ES-I3 (cell line): Measurements from ENCODE around the gene MGAT5B.

ENCODE experiments used
- H3K36me3 ChIP-seq: 2 replicates; pipeline ENCODE4 v1.6.1; 2013; ENCODE audit warnings: mild to moderate bottlenecking, low read length, control low read depth, moderate library complexity; ENCODE audit not compliant: insufficient read depth
- H3K4me1 ChIP-seq: 2 replicates; pipeline ENCODE4 v1.6.1; 2013; ENCODE audit warnings: mild to moderate bottlenecking, control low read depth, low read length; ENCODE audit not compliant: insufficient read depth
- H3K9ac ChIP-seq: 2 replicates; pipeline ENCODE4 v1.6.1; 2013; ENCODE audit warnings: low read depth, mild to moderate bottlenecking, low read length, moderate library complexity
- H3K9me3 ChIP-seq: 2 replicates; pipeline ENCODE4 v1.6.1; 2013; ENCODE audit warnings: mild to moderate bottlenecking, low read length, moderate library complexity; ENCODE audit not compliant: control insufficient read depth, insufficient read depth

MGAT5B gene, protein sequence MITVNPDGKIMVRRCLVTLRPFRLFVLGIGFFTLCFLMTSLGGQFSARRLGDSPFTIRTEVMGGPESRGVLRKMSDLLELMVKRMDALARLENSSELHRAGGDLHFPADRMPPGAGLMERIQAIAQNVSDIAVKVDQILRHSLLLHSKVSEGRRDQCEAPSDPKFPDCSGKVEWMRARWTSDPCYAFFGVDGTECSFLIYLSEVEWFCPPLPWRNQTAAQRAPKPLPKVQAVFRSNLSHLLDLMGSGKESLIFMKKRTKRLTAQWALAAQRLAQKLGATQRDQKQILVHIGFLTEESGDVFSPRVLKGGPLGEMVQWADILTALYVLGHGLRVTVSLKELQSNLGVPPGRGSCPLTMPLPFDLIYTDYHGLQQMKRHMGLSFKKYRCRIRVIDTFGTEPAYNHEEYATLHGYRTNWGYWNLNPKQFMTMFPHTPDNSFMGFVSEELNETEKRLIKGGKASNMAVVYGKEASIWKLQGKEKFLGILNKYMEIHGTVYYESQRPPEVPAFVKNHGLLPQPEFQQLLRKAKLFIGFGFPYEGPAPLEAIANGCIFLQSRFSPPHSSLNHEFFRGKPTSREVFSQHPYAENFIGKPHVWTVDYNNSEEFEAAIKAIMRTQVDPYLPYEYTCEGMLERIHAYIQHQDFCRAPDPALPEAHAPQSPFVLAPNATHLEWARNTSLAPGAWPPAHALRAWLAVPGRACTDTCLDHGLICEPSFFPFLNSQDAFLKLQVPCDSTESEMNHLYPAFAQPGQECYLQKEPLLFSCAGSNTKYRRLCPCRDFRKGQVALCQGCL

DNA sequence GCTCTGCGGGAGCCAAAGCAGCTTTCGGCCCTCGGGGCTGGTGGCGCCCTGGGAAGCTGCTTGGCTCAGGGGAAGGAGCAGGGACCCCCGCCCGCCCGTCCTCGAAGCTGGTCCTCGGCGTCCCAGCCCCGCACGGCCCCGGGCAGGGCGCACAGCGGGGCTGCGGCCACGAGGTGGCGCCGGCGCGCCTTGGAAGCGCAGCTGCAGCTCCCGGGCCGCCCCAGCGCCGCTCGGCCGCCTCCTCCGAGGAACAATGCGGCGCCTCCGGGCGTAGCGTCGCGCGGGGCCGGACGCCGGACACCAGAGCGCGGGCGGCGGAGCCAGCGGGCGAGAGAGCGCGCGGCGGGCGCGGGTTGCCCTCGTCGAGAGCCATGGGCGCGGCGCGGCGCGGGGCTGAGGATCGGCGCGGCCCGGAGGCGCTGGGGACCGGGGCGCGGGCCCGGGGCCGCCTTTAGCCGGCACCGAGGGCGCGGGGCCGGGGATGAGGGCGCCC, at the start of gene MGAT5B:
MGAT5B (plus strand) TSS at position 229 of the 493 bp plus-strand sequence. CDS start 626 bp downstream, outside the sequence.
- peak within 1 kb of the TSS; percentile 55 for H3K9ac ChIP-seq
- peaks cover 13% of the 10 kb centered on the region for H3K4me1 ChIP-seq
- H3K36me3 ChIP-seq: no peaks in the 10 kb centered on the region
- no peaks in the 10 kb centered on the region for H3K9me3 ChIP-seq

DNA sequence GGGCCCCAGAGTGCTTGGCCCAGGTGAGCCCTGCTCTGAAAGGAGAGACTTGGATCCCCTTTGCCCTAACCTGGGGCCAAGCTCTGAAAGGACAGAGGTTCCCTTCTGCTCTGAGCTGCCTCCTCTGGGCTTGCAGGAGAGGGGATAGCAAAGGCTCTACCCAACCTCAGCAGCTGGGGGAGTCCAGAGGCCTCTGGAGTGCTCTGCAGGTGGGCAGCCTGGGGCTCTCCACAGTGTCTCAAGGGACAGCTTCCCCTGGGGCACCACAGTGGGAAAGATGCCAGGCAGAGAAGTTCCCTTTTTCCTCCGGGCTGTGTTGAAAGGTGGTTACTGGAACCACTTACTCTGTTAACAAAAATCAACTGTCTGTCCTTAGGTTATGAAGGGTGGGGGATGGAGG, 48.2 kb upstream of the MGAT5B start:
- H3K4me1 ChIP-seq: peaks cover 2% of the 10 kb centered on the region; the same call in 1 of the 2 replicates
- no peaks in the 10 kb centered on the region for H3K36me3 ChIP-seq
- no peaks in the 10 kb centered on the region for H3K9me3 ChIP-seq
- H3K9ac ChIP-seq: no peak overlapping the region

DNA sequence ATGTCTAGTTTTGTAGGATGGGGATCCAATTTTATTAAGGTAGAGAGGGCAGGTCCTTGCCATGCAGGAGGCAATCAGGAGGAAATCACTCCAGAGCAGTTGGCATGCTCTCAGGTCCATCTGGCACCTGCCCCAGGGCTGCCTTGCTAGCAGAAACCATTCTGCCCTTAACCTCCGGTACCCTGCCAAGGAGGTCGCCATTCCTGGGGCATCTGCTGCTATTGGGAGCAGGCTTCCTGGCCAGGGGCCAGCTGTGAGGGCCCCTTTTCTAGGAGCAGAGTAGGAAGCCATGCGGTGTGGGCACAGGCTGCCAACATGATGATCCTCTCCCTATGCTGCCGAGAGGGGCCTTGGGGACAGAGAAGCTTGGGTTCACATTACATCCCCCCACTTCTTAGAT, 47.6 kb upstream of the MGAT5B start:
- H3K9ac ChIP-seq: no peak overlapping the region
- H3K9me3 ChIP-seq: no peaks in the 10 kb centered on the region
- H3K36me3 ChIP-seq: no peaks in the 10 kb centered on the region
- peaks cover 2% of the 10 kb centered on the region; the same call in 1 of the 2 replicates for H3K4me1 ChIP-seq

DNA sequence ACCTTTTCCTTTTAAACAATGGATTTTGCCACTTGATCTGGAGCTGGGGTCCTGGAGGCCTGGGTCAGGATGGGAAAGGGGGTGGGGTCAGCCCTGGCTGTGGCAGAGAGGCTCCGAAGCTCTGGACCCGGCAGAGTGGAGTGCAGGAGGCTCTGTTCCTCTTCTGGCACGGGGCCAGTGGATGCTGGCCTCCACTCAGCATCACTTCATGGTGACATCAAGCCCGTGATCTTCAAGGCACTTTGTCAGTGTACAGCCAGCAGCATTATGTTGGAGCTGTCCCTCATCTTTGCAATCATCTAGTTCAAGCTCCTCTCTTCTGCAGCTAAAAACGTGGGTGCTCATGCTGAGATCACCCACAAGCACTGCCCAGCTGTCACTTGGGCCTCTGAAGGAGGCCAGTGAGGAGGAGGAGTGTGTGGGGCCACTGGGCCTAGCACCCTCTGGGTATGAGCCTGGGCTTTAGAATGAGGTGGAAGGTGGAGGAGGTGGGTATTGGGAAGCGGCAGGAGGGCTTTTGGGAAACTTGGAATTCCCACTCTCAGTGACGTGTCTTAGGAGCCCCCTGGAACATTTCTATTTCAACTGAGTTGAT, 45.9 kb upstream of the MGAT5B start:
- Histone ChIP-seq H3K36me3 (no peaks in the 10 kb centered on the region), H3K9ac (no peak overlapping the region), H3K4me1 (no peaks in the 10 kb centered on the region), H3K9me3 (no peaks in the 10 kb centered on the region)

DNA sequence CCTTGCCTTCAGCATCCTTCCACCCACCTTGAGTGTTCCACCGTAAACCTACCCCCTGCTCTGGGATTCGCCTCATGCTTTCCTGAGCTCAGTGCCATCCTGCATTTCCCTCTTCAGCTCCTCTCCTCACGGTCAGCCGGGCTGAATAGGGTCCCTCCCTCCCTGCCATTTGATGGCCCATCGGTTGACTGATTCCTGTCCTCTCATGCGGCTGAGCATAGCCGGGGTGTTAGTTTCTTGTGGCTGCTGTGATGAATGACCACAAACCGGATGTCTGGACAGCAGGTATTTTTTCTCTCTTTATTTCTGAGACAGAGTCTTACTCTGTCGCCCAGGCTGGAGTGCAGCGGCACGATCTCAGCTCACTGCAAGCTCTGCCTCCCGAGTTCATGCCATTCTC, 44.1 kb upstream of the MGAT5B start:
- no peaks in the 10 kb centered on the region for H3K9me3 ChIP-seq
- no peaks in the 10 kb centered on the region for H3K4me1 ChIP-seq
- no peaks in the 10 kb centered on the region for H3K36me3 ChIP-seq
- no peak overlapping the region for H3K9ac ChIP-seq

DNA sequence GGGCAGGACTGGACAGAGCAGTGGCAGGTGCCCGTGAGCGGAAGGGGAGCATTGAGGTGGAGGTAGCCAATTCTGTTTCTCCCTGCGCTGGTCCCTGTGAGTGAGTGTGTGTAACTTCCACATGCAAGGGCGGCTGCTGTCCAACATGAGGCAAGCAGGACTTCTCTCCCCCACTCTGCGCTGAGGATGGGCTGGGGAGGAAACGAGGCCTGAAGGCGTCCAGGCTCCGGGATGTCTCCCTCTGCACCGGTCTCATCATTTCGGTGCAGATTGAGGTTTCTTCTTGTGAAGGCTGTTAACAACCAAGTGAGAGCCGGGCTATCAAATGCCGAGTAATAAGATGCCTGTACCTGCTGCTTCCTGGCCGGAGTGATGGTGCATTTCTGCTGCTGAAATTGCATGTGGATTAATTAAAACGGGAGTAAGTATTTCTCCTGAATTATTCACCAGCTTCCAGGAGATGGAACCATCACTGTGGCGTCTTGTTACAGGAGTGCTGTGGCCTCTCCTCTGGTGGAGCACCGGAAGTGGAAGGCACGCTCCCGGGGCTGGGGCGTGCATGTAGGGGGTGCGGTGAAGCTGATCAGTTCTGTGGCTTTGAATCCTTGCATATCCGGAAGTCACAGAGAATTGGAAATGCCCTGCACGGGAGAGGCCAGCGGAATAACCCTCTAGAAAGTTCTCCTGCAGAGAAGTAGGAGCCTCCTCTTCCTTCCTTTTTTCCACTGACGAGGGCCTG, 41.7 kb upstream of the MGAT5B start:
- Histone ChIP-seq H3K9me3 (no peaks in the 10 kb centered on the region), H3K36me3 (no peaks in the 10 kb centered on the region), H3K4me1 (no peaks in the 10 kb centered on the region), H3K9ac (no peak overlapping the region)

DNA sequence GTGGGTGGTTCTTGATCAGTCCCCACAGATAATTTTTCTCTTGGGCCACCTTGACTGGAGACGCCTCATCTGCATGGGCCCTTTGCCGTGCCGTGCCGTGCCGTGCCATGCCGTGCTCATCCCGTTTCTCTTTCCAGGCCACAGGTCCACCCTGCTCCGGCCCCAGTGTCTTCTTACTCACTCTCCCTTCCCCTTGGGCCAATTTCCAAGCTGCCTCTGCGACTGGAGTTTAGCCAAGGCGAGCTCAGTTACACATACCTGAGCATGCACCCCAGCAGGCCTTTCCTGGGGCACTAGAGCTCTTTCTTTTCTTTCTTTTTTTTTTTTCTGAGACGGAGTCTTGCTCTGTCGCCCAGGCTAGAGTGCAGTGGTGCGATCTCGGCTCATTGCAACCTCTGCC, 40.5 kb upstream of the MGAT5B start:
- no peaks in the 10 kb centered on the region for H3K36me3 ChIP-seq
- no peak overlapping the region for H3K9ac ChIP-seq
- H3K4me1 ChIP-seq: no peaks in the 10 kb centered on the region
- no peaks in the 10 kb centered on the region for H3K9me3 ChIP-seq

DNA sequence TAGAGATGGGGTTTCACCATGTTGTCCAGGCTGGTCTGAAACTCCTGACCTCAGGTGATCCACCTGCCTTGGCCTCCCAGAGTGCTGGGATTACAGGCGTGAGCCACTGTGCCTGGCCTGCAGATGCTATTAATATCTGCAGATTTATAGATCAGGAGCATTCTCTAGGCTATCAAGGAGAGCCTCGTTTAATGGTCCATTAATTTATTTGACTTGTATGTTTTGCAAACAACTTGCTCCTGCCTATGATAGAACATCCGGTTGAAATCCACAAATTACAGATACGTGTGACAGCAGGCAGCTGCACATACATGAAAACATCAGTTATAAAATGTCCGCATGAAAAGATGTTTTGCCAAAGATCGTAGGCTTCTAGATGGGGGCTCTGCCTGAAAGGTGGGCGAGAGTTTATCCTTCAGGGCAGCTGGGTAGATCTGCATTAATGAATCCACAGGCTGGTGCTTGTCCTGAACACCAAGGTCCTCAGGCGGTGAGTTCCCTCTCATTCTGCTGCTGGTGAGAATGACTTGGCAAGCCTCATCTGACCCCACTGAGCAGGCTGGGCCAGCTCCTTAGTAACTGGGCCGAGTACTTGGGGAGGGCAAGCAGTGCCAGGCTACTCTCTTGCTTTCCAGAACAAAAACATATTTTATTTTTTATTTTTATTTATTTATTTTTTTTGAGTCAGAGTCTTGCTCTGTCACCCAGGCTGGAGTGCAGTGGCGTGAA, 37.1 kb upstream of the MGAT5B start:
- H3K9ac ChIP-seq: no peak overlapping the region

DNA sequence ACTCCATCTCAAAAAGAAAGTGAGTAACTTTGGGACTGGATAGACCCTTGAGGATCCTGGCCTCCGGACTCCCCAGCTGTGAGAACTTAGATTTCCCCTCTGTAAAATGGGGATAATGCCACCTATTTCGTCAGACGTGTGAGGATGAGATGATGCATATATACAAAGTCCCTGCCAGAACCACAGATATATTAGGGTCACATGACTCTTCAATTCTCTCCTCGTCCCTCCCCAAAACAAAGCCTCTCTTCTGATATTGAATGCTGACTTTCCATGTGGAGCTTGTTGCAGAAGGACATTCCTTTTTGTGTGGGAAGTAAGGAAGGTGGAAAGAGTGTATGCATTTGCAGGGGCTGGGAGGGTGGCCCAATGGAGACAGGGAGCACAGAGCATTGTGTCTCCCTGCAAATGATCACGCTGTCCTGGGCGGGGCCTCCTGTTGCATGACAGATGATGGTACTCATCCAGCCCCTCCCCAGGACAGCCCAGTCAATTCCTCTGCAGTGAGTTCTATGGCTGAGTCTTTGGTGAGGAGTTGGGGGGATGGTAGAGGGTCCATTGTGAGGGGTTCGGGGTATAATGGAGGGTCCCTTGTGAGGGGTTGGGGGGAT, 35.1 kb upstream of the MGAT5B start:
- Histone ChIP-seq H3K9me3 (no peaks in the 10 kb centered on the region), H3K9ac (no peak overlapping the region)

More for the DNA sequence above, 37.1 kb upstream of the MGAT5B start:
- H3K4me1 ChIP-seq: no peaks in the 10 kb centered on the region
- H3K36me3 ChIP-seq: no peaks in the 10 kb centered on the region
- no peaks in the 10 kb centered on the region for H3K9me3 ChIP-seq

DNA sequence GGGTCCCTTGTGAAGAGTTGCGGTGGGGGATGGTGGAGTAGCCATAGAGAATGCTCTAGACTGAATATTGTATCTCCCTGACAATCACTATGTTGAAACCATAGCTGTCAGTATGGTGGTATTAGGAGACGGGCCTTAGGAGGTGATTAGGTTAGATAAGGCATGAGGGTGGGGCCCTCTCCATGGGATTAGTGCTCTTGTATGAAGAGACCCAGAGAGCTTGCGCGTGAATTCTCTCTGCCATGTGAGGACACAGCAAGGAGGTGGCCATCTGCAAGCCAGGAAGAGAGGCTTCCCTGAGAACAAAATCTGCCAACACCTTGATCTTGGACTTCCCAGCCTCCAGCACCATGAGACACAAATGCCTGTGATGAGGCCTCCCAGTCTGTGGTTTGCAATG, 34.5 kb upstream of the MGAT5B start:
- H3K36me3 ChIP-seq: no peaks in the 10 kb centered on the region
- no peaks in the 10 kb centered on the region for H3K9me3 ChIP-seq
- peaks cover 2% of the 10 kb centered on the region; the same call in 1 of the 2 replicates for H3K4me1 ChIP-seq
- no peak overlapping the region for H3K9ac ChIP-seq

More for the DNA sequence above, 35.1 kb upstream of the MGAT5B start:
- Histone ChIP-seq H3K36me3 (no peaks in the 10 kb centered on the region), H3K4me1 (no peaks in the 10 kb centered on the region)

DNA sequence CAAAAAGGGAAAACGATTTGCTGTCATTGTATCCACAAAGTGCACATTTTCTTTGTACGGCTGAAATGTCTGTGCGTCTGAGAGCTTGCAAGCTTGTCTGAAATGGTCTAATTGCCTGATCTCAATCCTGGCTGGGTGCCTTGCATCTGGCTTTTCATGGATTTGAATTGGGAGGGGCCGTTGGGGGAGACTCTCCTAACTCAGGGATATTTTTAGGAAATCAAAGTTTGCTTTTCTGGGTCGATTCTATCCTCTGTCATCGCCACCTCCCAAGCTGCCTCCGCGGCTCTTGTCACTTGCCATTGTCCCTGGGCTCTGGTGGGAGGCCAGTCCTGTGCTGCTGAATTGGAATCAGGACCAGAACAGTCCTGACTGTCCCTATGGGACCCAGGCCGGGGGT, 33.3 kb upstream of the MGAT5B start:
- Histone ChIP-seq H3K9me3 (no peaks in the 10 kb centered on the region), H3K36me3 (no peaks in the 10 kb centered on the region), H3K9ac (no peak overlapping the region), H3K4me1 (peaks cover 9% of the 10 kb centered on the region; the same call in 1 of the 2 replicates)

DNA sequence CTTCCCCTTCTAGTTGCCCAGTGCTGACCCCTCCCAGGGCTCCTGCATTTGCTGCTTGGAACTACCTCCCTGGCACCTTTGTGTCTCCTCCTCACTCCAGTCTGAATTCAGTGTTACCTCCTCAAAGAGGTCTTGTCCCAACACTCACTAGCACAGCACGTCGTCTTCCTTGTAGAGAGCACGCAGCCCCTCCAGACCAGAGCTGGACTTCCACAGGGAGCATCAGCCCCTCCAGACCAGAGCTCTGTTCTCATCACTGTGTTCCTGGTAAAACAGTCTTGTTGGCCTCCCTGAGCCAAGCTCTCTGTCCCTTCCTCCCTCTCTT, 27.8 kb upstream of the MGAT5B start:
- H3K9ac ChIP-seq: peak overlapping the region; percentile 51; the same call in 1 of the 2 replicates
- H3K4me1 ChIP-seq: peaks cover 25% of the 10 kb centered on the region; the same call in 1 of the 2 replicates
- no peaks in the 10 kb centered on the region for H3K36me3 ChIP-seq
- no peaks in the 10 kb centered on the region for H3K9me3 ChIP-seq
